ENCODE measurements around the gene C19orf18. TPM values are rescaled to one million over a fixed set of nuclear protein-coding genes. Genes with fewer than 3 reads are reported as not detected.

Gene C19orf18
- total RNA-seq, 1 experiment from 2014 or later = 0.45 TPM

DNA sequence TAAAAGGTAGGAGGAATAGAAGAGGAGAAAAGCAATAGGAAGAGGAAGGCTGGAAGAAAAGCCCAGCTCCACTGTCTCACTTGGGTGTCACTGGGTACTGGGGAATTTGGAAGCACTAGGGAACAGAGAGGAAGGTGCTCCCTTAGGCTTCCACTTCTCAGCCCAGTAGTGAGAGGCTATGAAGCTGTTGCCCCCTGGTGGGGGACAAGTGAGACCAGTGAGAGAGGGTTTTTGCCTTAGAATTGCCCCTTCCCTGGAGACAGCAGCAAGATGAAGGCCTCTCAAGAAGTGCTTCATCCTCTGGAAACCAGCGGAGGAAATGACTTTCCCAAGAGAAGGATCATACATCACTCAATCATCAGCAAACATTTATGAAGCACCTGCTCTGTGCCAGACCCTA, 33.0 kb upstream of the C19orf18 start:
- Histone ChIP-seq H3K9me3 (peaks cover 24% of the 10 kb centered on the region), H3K4me3 (ENCODE audit: low read depth, low read length) (no peak overlapping the region), H3K36me3 (ENCODE audit: control insufficient read depth, insufficient read depth, low read length) (no peaks in the 10 kb centered on the region; the same call in 1 of the 2 replicates), H3K4me1 (no peaks in the 10 kb centered on the region), H3K27me3 (replicated peaks; ENCODE audit: control insufficient read depth, insufficient read depth, low read length) (no peaks in the 10 kb centered on the region)
- TF ChIP-seq, protein P1, sequence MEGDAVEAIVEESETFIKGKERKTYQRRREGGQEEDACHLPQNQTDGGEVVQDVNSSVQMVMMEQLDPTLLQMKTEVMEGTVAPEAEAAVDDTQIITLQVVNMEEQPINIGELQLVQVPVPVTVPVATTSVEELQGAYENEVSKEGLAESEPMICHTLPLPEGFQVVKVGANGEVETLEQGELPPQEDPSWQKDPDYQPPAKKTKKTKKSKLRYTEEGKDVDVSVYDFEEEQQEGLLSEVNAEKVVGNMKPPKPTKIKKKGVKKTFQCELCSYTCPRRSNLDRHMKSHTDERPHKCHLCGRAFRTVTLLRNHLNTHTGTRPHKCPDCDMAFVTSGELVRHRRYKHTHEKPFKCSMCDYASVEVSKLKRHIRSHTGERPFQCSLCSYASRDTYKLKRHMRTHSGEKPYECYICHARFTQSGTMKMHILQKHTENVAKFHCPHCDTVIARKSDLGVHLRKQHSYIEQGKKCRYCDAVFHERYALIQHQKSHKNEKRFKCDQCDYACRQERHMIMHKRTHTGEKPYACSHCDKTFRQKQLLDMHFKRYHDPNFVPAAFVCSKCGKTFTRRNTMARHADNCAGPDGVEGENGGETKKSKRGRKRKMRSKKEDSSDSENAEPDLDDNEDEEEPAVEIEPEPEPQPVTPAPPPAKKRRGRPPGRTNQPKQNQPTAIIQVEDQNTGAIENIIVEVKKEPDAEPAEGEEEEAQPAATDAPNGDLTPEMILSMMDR (IDR thresholded peaks at IDR 0.05; ENCODE audit: insufficient read depth in 1 of 2, low read depth in 1 of 2, low read length in 1 of 2, severe bottlenecking in 1 of 2, unreplicated experiment in 1 of 2) = no peak
- BruUV-seq (replicated peaks) = no TSS peak
- ChIA-PET CTCF (no interaction called here), POLR2A (no interaction called here)
- Mint-ChIP-seq H3K4me3 (ENCODE audit: unreplicated experiment) (no peak overlapping the region), H3K27ac (ENCODE audit: unreplicated experiment) (no peak overlapping the region), H3K4me1 (ENCODE audit: low read depth, unreplicated experiment) (no peaks in the 10 kb centered on the region), H3K27me3 (ENCODE audit: insufficient read depth, unreplicated experiment) (peaks cover 3% of the 10 kb centered on the region), H3K9me3 (ENCODE audit: unreplicated experiment) (peaks cover 52% of the 10 kb centered on the region), H3K36me3 (ENCODE audit: insufficient read depth, unreplicated experiment) (peaks cover 27% of the 10 kb centered on the region)
- DNase-seq = peak in 1 of 2 experiments; percentile 21
- intact Hi-C loops (cut with micrococcal nuclease; ENCODE audit: unreplicated experiment) = no loop called here

DNA sequence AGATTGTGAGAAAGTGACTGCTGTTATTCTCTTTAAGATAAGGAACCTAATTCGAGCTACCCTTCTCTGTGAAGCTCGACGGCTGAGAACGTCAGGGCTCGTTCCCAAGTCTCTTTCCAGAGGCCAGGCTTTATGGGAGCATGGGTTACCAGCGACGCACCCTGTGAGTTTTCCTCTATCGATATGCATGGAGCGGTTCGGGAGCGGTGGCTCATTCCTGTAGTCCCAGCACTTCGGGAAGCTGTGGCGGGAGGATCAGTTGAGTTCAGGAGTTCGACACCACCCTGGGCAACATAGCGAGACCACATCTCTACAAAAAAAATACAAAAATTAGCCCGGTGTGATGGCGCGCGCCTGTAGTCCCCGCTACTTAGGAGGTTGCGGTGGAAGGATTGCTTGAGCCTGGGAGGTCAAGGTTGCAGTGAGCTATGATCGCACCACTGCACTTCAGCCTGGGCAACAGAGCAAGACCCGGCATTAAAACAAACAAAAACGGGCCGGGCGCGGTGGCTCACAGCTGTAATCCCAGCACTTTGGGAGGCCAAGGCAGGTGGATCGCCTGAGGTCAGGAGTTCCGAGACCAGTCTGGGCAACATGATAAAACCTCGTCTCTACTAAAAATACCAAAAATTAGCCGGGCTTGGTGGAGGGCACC, 29.0 kb upstream of the C19orf18 start:
- Mint-ChIP-seq H3K4me3 (ENCODE audit: unreplicated experiment) (peak overlapping the region; percentile 78), H3K27me3 (ENCODE audit: insufficient read depth, unreplicated experiment) (peaks cover 3% of the 10 kb centered on the region), H3K4me1 (ENCODE audit: low read depth, unreplicated experiment) (peaks cover 7% of the 10 kb centered on the region), H3K36me3 (ENCODE audit: insufficient read depth, unreplicated experiment) (peaks cover 67% of the 10 kb centered on the region), H3K9me3 (ENCODE audit: unreplicated experiment) (peaks cover 62% of the 10 kb centered on the region), H3K27ac (ENCODE audit: unreplicated experiment) (peak overlapping the region; percentile 80)
- ChIA-PET CTCF (no interaction called here), POLR2A (interaction anchor here (1.2 kb wide), 1 partner anchor 359 kb away, joined by 5 read pairs; the partner anchor contains the start of gene ZNF497)
- Histone ChIP-seq H3K4me1 (no peaks in the 10 kb centered on the region), H3K27me3 (replicated peaks; ENCODE audit: control insufficient read depth, insufficient read depth, low read length) (no peaks in the 10 kb centered on the region), H3K9me3 (peaks cover 41% of the 10 kb centered on the region), H3K4me3 (ENCODE audit: low read depth, low read length) (peak overlapping the region; percentile 96), H3K36me3 (ENCODE audit: control insufficient read depth, insufficient read depth, low read length) (peaks cover 12% of the 10 kb centered on the region)
- intact Hi-C loops (cut with micrococcal nuclease; ENCODE audit: unreplicated experiment) = loop anchor here (2.0 to 5.0 kb wide), 2 partner anchors 180 to 464 kb away; partner anchors contain the start of genes ZNF274 and ZNF324
- no peak for DNase-seq
- TF ChIP-seq, protein P1 (IDR thresholded peaks at IDR 0.05; ENCODE audit: insufficient read depth in 1 of 2, low read depth in 1 of 2, low read length in 1 of 2, severe bottlenecking in 1 of 2, unreplicated experiment in 1 of 2) = no peak
- TSS peak; percentile 12 for BruUV-seq (replicated peaks)

DNA sequence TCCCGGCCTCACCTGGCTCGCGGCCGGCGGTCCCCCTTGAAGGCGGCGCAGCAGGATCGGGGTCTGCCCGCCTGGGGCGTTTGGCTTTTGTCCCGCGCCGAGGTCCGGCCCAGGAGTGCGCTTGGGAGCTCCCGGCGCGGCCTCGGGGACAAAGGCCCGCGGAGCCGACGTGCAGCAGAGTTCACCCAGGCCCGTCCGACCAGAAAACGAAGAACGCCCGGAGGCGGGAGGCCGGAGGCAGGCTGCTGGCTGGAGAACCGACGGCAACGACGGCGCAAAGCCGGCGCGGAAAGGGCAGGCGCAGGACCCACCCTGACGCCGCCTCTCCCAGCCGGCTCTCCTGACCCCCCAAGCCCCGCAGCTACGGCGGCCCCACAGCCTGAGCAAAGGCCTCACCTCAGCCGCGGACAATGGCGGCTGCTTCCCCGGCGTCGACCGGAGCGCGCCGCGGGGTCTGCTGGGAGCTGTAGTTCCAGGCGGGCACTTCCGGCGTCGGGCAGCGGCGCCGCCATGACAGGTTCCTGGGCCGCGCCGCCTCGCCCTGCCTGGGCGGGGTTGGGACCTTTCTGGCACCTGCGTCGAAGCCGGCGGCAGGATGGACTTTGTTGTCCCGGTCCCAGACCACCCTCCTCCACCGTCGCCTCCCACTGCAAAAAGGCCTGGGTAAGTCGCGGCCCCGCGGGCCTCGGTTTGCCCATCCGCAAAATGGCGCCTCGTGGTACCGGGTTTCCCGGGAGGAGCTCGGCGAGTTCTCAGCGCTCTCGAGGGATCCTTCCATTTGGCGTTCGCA, 28.2 kb upstream of the C19orf18 start, which contains the start of gene ZNF606:
Gene ZNF606 (minus strand): TSS at position 437 of the 790 bp plus-strand sequence. CDS start 1,501 bp downstream, outside the sequence.
- Mint-ChIP-seq H3K27me3 (ENCODE audit: insufficient read depth, unreplicated experiment) (peaks cover 3% of the 10 kb centered on the region), H3K27ac (ENCODE audit: unreplicated experiment) (peak within 1 kb of the TSS; percentile 80), H3K4me3 (ENCODE audit: unreplicated experiment) (peak within 1 kb of the TSS; percentile 78), H3K9me3 (ENCODE audit: unreplicated experiment) (peaks cover 55% of the 10 kb centered on the region), H3K4me1 (ENCODE audit: low read depth, unreplicated experiment) (peaks cover 7% of the 10 kb centered on the region), H3K36me3 (ENCODE audit: insufficient read depth, unreplicated experiment) (peaks cover 70% of the 10 kb centered on the region)
- TF ChIP-seq, protein P1 (IDR thresholded peaks at IDR 0.05; ENCODE audit: insufficient read depth in 1 of 2, low read depth in 1 of 2, low read length in 1 of 2, severe bottlenecking in 1 of 2, unreplicated experiment in 1 of 2) = no peak
- ChIA-PET POLR2A (interaction anchor here (0.5 to 1.2 kb wide), 5 partner anchors 101 to 551 kb away, joined by 3 to 5 read pairs (median 5); partner anchors contain the start of gene ZNF497), CTCF (no interaction called here)
- H3K4me3 ChIP-seq (ENCODE audit: low read depth, low read length) = peak within 1 kb of the TSS; percentile 96
- H3K36me3 ChIP-seq (ENCODE audit: control insufficient read depth, insufficient read depth, low read length) = peaks cover 12% of the 10 kb centered on the region
- no peaks in the 10 kb centered on the region for H3K4me1 ChIP-seq
- no peaks in the 10 kb centered on the region for H3K27me3 ChIP-seq (replicated peaks; ENCODE audit: control insufficient read depth, insufficient read depth, low read length)
- H3K9me3 ChIP-seq = peaks cover 37% of the 10 kb centered on the region
- peak; percentile 87 to 90 for DNase-seq
- TSS peak; percentile 42 for BruUV-seq (replicated peaks)
- intact Hi-C loops (cut with micrococcal nuclease; ENCODE audit: unreplicated experiment) = loop anchor here (2.0 to 5.0 kb wide), 2 partner anchors 180 to 465 kb away; partner anchors contain the start of genes ZNF274 and ZNF324

All from Caco-2 (cell line).